TTC549 (cell line): ENCODE data around the gene DIPK1B.

ENCODE experiments used
- FAIRE-seq: peaks from 2 replicates; lab custom pipeline; 2012; peaks lifted over from hg19 to GRCh38; lab: Jason Lieb, UNC

The DIPK1B gene

GRCh38 chr9:136673088-136673974 lies 39.0 kb upstream of the DIPK1B start:
- no peak for FAIRE-seq

- FAIRE-seq, result no peak
These were observed 38.2 kb upstream of the DIPK1B start for GRCh38 chr9:136673975-136674785.

- no peak for FAIRE-seq
These were observed 37.5 kb upstream of the DIPK1B start for GRCh38 chr9:136674786-136675349.

GRCh38 chr9:136675477-136676296 lies 36.7 kb upstream of the DIPK1B start:
- no peak for FAIRE-seq

GRCh38 chr9:136676297-136676794 lies 36.0 kb upstream of the DIPK1B start:
- no peak for FAIRE-seq

- no peak for FAIRE-seq
These were observed 35.3 kb upstream of the DIPK1B start for GRCh38 chr9:136676920-136677686.

- no peak for FAIRE-seq
These were observed 34.3 kb upstream of the DIPK1B start for GRCh38 chr9:136678034-136678433.

GRCh38 chr9:136678624-136679023 lies 33.7 kb upstream of the DIPK1B start:
- FAIRE-seq, result no peak

- no peak for FAIRE-seq
These were observed 32.9 kb upstream of the DIPK1B start for GRCh38 chr9:136679431-136679941.

- FAIRE-seq, result no peak
These were observed 31.3 kb upstream of the DIPK1B start for GRCh38 chr9:136681029-136681428.

GRCh38 chr9:136681945-136682699 lies 30.2 kb upstream of the DIPK1B start:
- no peak for FAIRE-seq

- no peak for FAIRE-seq
These were observed 29.7 kb upstream of the DIPK1B start for GRCh38 chr9:136682710-136683109.

GRCh38 chr9:136683173-136683745 lies 29.1 kb upstream of the DIPK1B start:
- no peak for FAIRE-seq

GRCh38 chr9:136683755-136684154 lies 28.6 kb upstream of the DIPK1B start:
- FAIRE-seq, result no peak

GRCh38 chr9:136684339-136684738 lies 28.0 kb upstream of the DIPK1B start:
- FAIRE-seq, result no peak

- no peak for FAIRE-seq
These were observed 27.6 kb upstream of the DIPK1B start for GRCh38 chr9:136684799-136685198.

- FAIRE-seq, result no peak
These were observed 27.2 kb upstream of the DIPK1B start for GRCh38 chr9:136685216-136685615.

- no peak for FAIRE-seq
These were observed 26.4 kb upstream of the DIPK1B start for GRCh38 chr9:136685790-136686533.

- FAIRE-seq, result no peak
These were observed 25.9 kb upstream of the DIPK1B start for GRCh38 chr9:136686534-136686793.
